ENCODE data around the gene FAM171A1.
"Not testable (repeated sequence)": the region's sequence is repeated elsewhere in the genome, so short reads cannot be mapped to it uniquely, and the experiment has no call there.

FAM171A1 gene

DNA sequence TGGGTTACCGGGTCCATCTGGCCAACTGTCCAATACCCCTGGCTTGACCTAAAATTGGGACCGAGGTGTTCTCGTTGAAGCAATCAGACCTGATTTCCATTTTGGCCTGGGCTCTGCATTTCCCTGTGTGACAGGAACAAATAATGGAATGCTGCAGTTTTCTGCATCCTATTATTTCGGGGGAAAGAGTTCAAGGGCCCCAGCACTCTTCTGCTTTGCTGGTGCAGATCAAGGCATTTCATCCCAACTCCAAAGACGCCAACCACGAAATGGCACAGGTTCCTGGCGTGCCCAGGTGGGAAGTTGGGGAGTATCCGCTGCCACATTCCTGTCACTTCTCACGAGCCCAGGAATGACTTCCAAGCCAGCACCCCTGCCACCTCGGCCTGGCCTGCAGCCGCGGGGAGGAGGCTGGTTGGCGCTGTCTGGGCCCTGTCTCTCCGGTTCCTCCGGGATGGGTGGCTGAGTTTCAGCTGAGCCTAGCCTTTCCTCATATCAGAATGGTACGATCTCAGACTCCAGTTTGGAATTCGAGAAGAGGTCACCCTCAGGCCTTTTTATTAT lies 56.5 kb downstream of the FAM171A1 start:
- DNase-seq: no peak

DNA sequence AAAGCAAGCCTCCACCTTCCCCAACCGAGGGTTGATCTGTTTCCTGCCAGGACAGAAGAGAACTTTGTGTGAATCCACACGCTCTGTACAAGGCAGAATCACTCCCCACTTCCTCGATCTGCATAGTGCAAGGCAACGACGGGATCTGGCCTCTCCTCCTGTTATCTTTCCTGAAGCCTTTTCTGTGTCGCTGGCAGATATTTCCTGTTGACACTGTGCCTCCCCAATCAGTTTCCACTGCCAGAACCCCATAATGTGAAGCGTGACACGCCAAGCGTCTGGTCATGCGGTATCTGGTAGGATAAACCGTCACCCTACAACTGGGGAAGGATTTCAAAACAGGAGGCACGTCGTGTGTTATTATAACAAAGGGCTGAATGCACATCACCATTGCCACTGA lies 57.2 kb downstream of the FAM171A1 start:
- no peak for DNase-seq

DNA sequence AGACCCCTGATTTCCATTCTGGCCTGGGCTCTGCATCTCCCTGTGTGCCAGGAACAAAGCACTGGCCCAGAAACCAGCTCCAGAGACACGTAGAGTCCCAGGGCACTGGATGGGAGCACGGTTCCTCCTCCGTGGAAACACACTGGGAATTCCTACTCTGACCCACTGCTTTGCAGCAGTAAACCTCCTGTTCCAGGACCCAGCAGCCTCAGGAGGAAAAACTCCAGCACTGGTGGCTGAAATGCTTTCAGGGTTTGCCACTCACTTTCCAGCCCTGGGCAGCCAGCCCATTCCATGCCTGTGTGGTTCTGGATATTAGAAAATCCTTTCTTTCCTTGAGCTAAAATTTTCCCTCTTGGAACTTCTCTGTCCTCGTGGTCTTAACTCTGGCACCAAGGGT lies 58.0 kb downstream of the FAM171A1 start:
- DNase-seq: no peak

DNA sequence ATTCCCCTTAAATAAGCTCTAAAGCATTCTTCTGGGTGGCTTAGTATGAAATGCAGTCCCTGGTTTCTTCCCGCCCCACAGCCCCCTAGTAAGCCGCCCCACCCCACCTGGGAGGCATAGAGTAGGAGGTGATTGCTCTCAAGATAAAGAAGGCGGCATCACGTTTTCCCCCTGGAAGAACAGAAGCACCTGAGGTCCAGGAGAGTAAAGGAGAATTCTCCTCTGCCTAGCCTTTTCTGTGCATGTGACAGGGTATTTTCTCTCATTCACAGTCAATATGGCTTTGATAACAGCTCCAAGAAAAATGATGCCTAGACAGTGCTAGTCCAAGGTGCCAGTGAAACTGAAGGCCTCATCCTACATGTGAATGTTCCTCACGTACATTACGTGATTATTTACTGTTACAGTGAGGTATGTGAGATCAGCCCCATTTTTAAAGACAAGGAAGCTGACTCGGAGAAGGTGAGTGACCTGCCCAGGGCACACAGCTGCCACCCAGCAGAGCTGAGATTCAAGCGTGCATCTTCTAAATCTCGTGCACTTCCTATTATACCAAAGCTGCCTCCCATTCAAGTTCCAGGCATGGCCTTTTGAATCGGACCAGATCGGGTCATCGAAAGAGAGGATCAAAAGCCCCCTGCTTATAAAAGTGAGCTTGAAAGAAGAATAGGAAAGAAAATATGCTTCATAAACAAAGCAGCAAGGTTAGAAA lies 59.4 kb downstream of the FAM171A1 start:
- no peak for DNase-seq

DNA sequence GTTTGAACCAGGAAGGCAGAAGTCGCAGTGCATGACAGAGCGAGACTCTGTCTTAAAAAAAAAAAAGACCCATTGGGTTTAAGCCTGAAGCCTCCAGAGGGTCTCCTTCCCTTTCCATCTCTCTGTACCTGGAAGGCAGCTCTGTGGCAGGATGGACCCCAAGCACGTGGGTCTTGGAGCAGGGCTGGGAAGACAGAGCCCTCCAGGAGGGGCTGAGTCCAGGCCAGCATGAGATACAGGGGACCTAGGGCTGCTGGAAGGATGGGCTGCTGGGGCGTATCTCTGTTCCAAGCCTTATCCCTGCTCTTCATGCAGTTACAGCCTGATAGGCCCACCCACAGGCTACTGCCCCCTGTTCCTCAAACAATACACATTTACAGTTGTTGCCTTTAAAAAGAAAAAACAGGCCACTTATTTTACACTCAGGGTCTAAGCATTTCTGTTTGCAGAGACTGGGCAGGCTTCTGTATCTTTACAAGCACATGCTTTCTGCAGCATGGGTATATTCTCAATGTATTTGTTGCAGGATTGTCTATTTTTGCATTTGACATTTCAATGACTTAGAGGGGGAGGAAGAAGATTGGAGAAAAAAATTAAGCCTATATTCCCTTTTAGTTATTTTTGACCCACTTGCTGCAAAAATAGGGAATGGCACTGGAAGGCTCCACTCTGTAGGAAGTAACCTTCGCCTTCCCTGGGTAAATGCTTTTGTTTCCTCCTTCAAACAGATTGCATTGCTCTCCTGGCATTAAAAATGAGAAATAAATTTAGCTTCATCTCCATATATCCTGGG lies 60.1 kb downstream of the FAM171A1 start:
- no peak for DNase-seq

DNA sequence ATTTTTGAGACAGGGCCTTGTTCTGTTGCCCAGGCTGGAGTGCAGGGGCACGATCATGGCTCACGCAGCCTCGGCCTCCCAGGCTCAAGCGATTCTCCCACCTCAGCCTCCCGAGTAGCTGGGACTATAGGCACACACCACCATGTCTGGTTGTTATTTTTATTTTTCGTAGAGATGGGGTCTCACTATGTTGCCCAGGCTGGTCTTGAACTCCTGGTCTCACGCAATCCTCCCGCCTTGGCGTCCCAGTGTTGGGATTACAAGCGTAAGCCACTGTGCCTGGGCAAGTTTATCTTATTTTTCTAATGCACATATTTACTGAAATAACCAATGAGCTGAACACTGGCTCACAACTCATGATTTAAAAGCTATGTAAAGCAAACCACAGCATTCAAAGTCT lies 61.9 kb downstream of the FAM171A1 start:
- DNase-seq: no peak

DNA sequence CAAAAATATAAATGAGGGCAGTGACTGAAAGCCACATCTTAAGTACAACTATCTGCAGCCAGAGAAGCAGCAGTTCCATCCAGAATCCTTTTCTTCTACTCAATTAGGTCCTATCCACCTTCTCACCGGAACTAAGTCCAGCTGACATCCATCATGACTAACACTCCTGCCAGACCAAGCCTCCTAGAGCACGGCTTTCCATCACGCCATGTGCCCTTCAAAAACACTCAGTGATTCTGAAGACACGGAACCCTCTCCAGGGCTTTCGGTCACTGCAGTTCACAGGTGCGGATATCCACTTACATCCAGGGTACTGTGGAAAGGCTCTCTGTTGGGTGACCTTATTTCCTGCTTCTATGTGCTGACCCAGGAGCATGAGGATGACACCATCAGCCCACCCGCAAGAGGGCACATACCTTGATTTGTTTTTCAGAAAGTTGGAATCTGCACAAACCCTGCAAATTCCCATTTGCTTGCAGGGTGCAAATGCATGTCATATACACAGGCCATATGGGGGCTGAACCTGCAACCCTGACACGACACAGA lies 64.3 kb downstream of the FAM171A1 start:
- DNase-seq: no peak

DNA sequence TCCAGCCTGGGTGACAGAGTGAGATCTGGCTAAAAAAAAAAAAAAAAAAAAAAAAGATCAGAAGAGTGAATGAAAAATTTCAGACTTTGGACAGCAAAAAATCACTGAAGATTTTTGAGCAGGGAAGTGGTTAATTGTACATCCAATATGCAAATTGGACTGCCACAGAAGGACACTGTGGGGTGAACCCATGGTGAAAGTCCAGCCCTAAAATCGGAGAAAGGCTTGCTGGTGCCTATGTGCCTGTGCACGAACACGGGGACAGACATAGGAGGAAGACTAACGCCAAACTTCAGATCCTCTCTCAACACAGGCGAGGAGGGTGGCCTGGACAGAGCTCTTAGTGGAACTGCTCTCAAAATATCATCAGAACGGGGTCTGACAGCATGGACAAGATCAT lies 65.5 kb downstream of the FAM171A1 start:
- DNase-seq: no peak

DNA sequence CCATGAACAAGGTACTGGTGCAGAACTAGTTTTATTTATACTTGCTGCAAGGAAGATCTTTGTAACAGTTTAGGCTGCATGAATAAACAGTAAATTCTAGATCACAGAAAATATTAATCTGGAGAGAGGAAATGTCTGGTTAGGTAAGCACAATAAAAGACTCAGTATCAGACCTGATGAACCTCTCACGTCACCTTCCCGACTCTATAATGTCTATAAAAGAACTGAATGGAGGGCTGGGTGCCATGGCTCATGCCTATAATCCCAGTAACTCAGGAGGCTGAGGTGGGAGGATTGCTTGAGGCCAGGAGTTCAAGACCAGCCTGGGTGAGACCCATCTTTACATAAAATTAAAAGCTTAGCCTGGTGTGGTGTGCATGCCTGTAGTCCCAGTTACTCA lies 65.9 kb downstream of the FAM171A1 start:
- DNase-seq: no peak

DNA sequence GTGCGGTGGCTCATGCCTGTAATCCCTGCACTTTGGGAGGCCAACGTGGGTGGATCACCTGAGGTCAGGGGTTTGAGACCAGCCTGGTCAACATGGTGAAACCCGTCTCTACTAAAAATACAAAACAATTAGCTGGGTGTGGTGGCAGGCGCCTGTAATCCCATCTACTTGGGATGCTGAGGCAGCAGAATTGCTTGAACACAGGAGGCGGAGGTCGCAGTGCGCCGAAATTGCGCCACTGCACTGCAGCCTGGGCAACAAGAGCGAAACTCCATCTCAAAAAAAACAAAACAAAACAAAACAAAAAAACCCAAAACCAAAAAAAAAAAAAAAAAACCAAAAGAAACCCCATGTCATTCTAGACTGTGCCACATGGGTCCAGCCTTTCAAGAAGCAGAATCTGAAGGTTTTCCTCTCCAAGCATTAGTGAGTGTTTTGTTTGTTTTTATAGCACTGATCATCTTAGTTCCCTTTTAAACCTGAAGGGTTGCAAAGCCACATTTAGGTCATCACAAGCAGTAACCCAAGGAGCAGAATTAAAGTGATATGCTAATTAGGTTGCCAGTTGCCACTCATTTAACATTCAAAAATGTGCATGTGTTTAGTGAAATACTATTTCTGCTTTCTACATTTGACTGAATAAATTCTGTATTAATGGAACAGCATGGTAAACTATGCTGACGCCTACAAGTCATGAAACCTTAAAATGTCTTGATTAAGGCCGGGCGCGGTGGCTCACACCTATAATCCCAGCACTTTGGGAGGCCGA lies 68.7 kb downstream of the FAM171A1 start:
- DNase-seq: not testable (repeated sequence)

DNA sequence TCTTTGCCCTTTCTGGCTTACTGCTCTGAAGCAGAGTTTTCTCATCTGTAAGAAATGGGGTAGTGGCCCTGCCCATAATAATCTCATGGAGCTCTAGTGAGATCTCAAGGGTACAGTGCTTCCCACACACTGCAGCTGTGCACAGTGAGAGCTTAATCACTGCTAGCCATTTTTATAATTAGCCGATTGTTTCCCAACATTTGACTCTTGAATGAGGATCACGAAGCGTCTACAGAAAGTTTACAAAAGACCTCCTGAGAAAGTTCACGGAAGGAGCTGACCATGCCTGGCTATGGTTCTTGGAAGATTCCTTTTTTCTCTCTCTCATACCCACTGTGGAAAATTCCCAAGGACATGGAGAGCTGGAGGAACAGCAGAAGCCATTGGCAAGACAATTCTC lies 70.4 kb downstream of the FAM171A1 start:
- DNase-seq: no peak

DNA sequence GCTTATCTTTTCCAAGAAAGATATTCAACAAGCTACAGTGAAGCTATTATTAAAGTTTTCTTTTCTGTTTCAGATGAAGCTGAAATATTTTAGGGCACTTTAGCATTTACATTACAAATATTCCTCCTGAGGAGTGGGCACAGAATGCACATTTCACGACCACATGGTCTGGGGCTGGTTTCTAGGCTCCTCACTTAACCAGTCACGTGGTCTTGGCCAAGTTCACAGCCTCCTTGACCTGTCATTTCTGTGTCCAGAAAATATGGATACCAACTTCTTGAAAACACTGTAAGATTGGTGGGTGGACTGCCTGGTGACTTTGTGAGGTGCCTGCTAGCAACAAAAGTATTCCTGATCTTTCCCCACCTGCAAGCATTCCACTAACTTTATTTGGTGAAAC lies 70.9 kb downstream of the FAM171A1 start:
- no peak for DNase-seq

DNA sequence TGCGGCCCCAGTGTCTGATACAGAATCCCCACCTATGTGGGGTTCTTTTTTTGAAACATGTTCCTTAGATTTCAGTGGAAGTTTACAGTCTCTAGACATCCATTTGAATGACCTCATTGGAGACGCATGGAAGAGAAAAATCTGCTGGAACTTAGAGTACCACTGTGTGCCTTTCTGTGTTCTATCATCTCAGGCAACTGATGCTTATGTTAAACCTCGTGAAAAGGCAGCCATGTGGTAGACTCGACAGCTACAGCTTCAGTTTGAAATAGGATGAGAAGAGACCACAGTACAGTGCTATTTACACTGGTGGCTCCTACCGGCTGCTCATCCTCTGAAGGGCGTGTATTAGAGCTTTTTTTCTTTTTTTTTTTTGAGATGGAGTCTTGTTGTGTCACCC lies 74.4 kb downstream of the FAM171A1 start:
- no peak for DNase-seq

DNA sequence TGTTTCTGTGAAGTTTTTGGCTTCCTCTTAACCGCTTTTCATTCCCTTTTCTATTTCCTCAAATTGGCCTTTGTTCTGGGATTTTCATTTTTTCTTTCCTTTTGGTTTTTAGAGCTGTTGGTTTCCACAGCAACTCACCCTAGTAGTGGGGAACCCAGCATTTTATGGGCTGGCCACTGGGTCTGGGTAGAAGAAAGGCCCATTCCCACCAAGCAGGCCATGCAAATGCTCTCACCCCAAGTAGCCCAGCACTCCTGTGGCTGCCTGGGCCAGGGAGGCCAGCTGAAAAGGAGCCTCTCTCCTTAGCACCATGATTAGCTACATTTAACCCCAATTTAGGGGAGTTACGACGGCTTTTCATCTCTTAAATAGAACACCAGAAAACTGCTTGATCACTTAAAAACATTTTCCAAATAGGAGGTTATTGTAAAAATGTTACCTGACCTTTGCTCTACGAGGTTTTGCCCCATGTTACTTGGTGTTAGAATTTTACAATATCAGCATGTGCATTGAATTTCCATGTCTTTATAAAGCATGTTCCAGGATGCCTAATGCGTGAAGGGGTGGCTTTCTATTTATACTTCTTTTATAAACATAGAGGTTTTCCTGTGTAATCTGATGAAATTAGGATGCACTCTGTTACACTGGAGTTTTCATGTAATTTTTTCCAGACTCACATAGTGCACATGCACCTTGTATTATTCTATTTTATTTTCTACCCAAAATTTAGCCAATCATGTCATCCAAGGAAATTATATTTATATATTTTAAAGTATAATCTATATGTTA lies 75.4 kb downstream of the FAM171A1 start:
- no peak for DNase-seq

DNA sequence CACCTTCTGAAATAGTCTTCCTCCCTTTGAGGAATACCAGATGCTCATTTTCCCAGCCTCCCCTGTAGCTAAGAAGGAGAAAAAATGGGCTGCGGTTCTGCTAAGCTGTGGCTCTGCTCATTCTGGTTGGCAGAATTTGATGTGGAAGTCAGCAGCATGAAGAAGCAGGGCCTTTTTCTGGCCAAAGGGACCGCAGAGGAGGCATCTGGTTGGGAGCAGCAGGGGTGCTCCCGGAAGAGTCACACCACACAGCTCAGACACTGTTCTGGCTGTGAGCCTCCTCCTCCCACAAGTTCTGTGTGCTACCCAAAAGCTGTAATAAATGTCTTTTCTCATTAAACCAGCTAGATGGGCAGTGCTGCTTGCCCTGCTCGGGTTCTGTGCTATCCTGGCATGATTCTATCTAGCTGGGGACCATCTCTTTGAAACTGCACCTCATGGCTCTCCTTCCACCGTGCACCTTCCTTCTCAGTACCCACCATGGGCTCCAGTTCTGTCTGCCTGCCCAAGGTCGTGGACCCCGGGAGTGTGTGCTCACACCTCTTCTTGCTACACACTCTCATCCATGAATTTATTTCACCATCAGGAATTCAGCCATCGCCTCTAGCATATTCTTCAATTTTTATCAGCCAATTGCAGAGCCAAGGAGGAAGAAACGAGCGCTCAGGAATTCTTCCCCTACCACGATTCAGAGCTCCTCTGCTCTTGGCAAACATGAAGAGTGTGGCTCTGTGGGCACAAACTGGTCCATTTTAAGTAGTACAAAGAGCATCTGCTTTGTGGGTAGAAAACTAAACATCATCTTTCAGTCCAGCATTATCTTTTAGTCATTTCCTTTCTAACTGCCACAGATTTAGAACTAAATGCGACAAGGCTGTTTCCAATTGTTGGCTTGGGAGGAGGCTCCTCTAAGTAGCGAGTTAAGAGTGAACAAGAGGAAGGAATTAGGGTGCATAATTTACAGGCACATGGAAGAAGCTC lies 76.9 kb downstream of the FAM171A1 start:
- DNase-seq: no peak

DNA sequence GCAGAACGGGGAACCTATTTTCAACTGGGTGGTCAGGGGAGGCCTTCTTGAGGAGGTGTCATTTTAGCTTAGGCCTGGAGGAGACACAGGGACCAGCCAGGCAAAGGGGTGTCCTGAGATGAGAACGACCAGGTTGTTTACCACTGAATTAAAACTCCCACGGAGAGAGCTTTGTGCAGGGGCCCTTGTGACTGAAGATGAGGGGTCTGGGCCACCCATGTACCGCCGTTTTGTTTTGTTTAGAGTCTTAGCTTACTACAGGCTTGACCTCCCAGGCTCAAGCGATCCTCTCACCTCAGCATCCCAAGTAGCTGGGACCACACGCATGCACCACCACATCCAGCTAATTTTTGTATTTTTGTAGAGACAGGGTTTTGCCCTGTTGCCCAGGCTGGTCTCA lies 80.4 kb downstream of the FAM171A1 start:
- DNase-seq: no peak

DNA sequence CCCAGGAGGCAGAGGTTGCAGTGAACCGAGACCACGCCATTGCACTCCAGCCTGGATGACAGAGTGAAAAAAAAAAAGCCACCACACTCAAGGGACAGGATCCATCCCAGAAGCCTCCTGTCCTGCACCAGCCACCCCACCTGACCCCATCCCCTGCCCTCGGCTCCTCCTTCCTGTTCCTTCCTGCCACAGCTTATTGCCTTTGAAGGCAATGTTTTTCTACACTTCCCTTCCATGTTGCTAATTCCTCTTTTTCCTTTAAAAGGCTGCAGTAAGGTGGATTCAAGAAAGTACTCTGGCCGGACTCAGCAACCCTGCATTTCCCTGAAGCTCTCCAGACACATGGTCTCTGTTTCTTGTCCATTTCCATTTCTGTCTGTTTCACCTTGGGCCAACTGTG lies 80.9 kb downstream of the FAM171A1 start:
- no peak for DNase-seq

DNA sequence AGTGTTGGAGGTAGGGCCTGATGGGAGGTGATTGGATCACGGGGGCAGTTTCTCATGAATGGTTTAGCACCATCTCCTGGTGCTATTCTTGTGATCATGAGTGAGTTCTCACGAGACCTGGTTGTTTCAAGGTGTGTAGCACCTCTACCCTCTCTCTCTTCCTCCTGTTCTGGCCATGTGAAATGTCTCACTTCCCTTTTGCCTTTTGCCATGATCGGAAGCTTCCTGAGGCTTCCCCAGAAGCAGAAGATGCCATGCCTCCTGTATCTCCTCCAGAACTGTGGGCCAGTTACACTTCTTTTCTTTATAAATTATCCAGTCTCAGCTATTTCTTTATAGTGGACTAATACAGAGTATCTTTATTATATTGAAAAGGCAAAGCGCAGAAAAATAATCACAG lies 90.1 kb downstream of the FAM171A1 start:
- DNase-seq: no peak

DNA sequence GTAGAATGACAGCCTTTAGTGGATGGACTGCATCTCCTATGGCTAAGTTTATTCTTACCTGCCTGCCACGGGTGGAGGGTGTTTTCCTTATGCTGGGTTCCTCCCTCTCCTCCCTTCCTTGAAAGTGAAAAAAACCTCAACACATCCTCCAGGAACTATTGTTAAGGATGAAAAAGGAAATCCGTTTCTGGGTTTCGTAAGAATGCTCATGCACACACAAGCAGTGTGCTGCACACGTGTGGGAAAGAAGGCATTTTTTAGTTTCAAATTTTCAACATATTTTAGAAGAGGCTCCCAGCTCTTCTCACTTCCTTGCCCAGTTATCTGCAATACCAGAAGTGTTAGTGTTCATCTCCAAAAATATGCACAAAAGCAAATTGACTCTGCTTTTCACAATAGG lies 90.6 kb downstream of the FAM171A1 start:
- DNase-seq: no peak

DNA sequence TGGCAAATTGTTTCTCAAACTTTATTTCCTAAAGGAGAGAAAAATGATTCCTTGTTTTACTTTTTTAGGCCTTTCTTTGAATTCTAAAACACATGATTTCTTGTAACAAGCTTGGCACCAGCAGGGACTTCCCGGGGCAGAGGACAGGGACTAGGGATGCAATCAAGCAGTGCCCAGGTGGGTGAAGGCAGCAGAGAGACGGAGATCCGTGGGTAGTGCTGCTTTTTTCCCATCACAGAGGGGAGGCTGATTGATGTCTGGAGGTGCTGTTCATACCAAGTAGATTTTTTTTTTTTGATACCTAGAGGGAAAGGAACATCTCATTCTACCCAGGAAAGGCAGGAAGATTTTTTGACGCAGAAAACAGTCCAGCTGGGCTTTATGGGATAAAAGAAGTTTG lies 91.9 kb downstream of the FAM171A1 start:
- no peak for DNase-seq

DNA sequence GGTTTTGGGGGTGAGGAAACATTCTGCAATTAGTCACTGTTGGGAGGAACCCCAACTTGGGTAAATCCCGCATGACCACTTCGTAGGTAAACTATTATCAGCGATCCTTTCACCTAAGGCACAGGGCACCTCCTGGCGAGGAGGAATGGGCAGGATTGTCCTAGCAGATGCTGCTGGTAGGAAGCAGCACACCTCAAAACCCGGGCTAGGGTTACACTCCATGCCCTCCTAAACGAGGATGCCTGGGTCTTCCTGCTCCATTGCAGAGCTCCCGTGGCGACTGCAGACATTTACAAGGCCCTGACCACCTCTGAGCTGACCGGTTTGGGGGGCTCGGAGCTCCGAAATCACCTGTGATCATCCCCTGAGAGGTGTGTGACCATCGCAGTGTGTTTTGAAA lies 92.3 kb downstream of the FAM171A1 start:
- DNase-seq: no peak

Measured in activated CD4-positive, CD25-positive, alpha-beta regulatory T cell (primary cell).